ENCODE data around the gene FKBP1A.
A peak's percentile ranks its signal among the peaks of the same experiment; 100 is the strongest.

FKBP1A gene

DNA sequence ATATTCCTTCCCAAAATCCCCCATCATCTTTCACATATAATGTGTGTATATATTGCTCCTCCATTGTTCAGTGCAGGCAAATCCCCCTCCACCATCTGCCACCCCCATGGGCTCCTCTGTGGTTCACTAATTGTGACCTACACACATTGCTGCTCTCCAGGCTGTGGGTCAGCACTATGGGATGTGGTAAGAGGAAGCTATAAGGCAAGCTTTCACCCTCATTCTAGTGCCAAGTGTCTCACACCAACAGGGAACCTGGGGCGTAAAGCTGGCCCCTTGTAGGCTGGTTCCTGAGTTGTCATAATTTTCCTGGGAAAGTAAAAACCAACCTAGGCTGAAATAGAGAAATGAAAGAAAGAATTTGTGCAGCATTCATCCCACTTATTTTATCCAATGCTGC lies 16.8 kb downstream of the FKBP1A start:
- peaks cover 40% of the 10 kb centered on the region for H3K36me3 Mint-ChIP-seq (ENCODE audit: insufficient read depth)

DNA sequence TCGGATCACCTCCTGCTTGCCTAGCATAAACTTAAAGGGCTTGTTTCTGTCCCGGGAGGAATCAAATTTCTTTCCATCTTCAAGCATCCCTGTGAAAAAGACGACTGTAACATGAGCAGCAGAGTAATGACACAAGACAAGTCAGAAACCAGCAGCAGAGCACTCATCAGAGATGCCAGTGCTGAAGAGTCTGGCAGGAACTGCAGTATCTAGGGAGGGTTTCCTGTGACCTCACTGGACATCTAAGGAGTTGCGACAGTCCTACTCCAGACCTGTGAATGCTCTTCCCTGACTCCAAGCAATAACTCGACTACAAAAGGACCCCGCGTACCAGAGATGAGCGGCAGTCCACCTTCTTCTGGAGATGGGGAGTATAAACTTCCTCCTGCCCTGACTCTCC lies 17.3 kb downstream of the FKBP1A start:
- no peak overlapping the region for H3K4me3 Mint-ChIP-seq
- H3K27ac Mint-ChIP-seq, result peak overlapping the region in 1 of 2 donors; percentile 12
- DNase-seq (no peak), ATAC-seq (replicated peaks) (no peak)
- peaks cover 43% of the 10 kb centered on the region for H3K36me3 Mint-ChIP-seq (ENCODE audit: insufficient read depth)
- no peaks in the 10 kb centered on the region for H3K9me3 Mint-ChIP-seq
- peaks cover 43 to 55% of the 10 kb centered on the region in 2 donors for H3K4me1 Mint-ChIP-seq (ENCODE audit: low read depth in 2 of 2)
- H3K27me3 Mint-ChIP-seq, result no peaks in the 10 kb centered on the region

More for the DNA sequence above, 16.8 kb downstream of the FKBP1A start:
- H3K27me3 Mint-ChIP-seq, result no peaks in the 10 kb centered on the region
- peak overlapping the region in 1 of 2 donors; percentile 12 for H3K27ac Mint-ChIP-seq
- H3K9me3 Mint-ChIP-seq, result no peaks in the 10 kb centered on the region
- peaks cover 44 to 60% of the 10 kb centered on the region in 2 donors for H3K4me1 Mint-ChIP-seq (ENCODE audit: low read depth in 2 of 2)
- DNase-seq, result no peak
- H3K4me3 Mint-ChIP-seq, result no peak overlapping the region
- ATAC-seq (replicated peaks), result no peak

DNA sequence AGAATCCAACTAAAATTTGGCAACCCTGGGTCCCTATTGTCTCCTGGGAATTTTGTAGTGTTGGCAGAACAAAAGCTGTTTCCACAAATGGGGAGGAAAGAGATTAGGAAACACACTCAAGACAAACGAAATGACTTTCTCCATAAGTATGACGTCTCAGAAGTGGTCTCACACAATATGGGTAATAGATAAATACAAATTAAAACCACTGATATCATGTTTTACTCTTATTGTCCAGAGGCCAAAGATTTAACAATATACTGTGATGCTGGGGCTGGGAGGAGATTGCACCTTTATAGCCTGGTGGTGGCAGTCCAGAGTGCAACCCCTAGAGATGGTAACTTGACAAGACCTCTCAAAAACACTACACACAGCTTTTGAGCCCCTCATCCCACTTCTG lies 18.6 kb downstream of the FKBP1A start:
- Mint-ChIP-seq H3K9me3 (no peaks in the 10 kb centered on the region), H3K27ac (no peak overlapping the region)

DNA sequence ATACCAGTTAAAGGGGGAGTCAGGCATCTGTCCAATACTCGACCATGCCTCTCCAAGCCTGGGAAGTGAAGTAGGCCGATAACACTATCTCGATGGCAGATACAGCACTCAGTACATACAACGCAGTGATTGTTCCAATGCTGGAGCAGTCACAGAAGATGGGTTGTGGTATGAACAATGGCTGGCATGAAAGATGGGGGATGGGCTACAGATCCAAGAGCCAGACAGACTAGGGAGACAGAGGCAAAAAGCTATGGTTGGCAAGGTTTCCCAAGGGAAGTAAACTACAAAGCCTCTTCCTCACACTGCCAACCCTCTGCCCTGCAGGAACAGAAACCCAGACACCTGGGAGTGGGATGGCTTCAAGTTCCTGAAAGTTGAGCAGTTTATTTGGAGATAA lies 19.2 kb downstream of the FKBP1A start:
- Mint-ChIP-seq H3K4me1 (ENCODE audit: low read depth in 2 of 2) (peaks cover 30 to 36% of the 10 kb centered on the region in 2 donors), H3K27me3 (no peaks in the 10 kb centered on the region), H3K9me3 (no peaks in the 10 kb centered on the region), H3K36me3 (ENCODE audit: insufficient read depth) (peaks cover 43% of the 10 kb centered on the region), H3K4me3 (no peak overlapping the region), H3K27ac (peak overlapping the region in 1 of 2 donors; percentile 62)
- DNase-seq (no peak), ATAC-seq (replicated peaks) (no peak)

More for the DNA sequence above, 18.6 kb downstream of the FKBP1A start:
- ATAC-seq (replicated peaks) (no peak), DNase-seq (no peak)
- H3K36me3 Mint-ChIP-seq (ENCODE audit: insufficient read depth), result peaks cover 40% of the 10 kb centered on the region
- peaks cover 30 to 43% of the 10 kb centered on the region in 2 donors for H3K4me1 Mint-ChIP-seq (ENCODE audit: low read depth in 2 of 2)
- no peak overlapping the region for H3K4me3 Mint-ChIP-seq
- no peaks in the 10 kb centered on the region for H3K27me3 Mint-ChIP-seq

DNA sequence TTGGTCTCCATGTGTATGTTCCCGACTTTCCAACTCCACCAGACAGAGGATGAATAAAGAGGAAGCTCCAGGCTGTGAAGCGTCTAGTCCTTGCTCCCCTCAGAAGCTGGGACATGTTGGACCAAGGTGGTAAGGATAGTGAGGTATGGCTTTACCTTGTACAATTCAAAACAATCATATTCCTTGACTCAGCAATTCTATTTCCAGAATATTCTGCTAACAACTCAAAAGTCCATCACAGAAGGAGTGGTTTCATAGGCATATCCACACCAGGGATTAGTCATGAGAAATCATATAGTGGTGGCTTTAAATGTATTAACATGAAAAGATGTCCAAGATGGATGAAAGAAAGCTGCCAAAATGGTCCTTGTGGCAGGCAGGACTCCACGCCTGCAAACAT lies 19.8 kb downstream of the FKBP1A start:
- Mint-ChIP-seq H3K27ac (no peak overlapping the region), H3K4me3 (no peak overlapping the region), H3K4me1 (ENCODE audit: low read depth in 2 of 2) (peaks cover 30 to 31% of the 10 kb centered on the region in 2 donors), H3K27me3 (no peaks in the 10 kb centered on the region), H3K36me3 (ENCODE audit: insufficient read depth) (peaks cover 49% of the 10 kb centered on the region), H3K9me3 (no peaks in the 10 kb centered on the region)
- ATAC-seq (replicated peaks) (no peak), DNase-seq (no peak)

DNA sequence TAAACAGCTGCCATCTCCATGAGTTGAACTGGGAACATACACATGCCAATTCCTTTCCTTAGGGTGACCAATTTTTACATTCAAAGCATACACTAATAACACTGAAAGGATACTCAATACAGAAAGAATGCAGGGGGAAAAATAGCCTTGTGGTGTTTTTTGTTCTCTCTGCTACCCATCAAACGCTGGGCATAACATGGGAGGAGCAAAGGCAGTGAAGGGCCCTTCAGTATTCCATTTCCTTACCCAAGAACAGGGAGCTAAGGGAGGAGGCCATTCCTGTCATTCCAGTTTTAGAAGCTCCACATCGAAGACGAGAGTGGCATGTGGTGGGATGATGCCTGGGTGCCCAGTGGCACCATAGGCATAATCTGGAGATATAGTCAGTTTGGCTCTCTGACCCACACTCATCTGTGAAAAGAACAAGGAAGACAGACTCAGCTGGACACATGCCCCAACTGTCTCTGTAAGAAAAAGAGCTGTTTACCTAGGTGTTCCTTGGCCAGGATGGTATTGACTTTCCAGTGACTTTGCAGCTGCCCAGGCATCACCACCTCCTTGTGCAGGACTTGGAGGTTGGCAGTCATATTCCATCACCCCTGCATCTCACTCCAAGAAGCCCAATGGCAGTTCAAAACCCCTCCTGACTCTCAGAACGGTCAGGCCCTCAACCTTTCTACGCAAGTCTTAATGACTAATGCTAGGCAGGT lies 20.9 kb downstream of the FKBP1A start:
- H3K4me3 Mint-ChIP-seq, result no peak overlapping the region
- H3K27ac Mint-ChIP-seq, result peak overlapping the region; percentile 41 to 62
- no peaks in the 10 kb centered on the region for H3K27me3 Mint-ChIP-seq
- DNase-seq (no peak), ATAC-seq (replicated peaks) (no peak)
- peaks cover 20 to 23% of the 10 kb centered on the region in 2 donors for H3K4me1 Mint-ChIP-seq (ENCODE audit: low read depth in 2 of 2)
- no peaks in the 10 kb centered on the region for H3K9me3 Mint-ChIP-seq
- peaks cover 53% of the 10 kb centered on the region for H3K36me3 Mint-ChIP-seq (ENCODE audit: insufficient read depth)

DNA sequence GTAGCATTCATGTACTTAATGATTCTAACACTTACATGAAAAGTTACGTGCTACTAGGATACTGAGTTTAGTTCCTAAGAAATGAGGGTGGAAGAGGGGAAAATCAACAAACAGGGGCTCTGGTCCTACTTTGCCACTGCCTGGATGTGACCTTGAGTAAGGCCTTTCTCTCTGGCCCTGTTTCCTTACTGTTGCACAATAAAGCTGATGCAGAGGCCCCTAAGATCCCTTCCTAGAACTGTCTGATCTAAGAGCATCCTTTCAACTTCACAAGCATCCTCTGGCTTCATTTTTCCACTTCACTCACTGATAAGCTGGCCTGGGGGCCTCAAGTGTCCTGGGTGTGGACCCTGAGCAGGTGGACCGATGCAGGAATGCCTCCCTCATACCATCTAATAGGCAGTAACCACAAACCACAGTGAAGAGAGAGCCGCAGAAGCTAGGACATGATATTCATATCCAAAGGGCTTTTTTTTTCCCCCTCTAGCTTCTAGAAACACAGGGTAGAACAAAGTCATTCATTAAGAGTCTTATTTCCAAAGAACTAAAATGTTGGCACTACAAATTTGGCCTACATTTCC lies 21.6 kb downstream of the FKBP1A start:
- Mint-ChIP-seq H3K4me3 (no peak overlapping the region), H3K27me3 (no peaks in the 10 kb centered on the region), H3K9me3 (no peaks in the 10 kb centered on the region), H3K36me3 (ENCODE audit: insufficient read depth) (peaks cover 51% of the 10 kb centered on the region), H3K4me1 (ENCODE audit: low read depth in 2 of 2) (peaks cover 13 to 21% of the 10 kb centered on the region in 2 donors), H3K27ac (peak overlapping the region; percentile 41 to 62)
- DNase-seq (no peak), ATAC-seq (replicated peaks) (no peak)

DNA sequence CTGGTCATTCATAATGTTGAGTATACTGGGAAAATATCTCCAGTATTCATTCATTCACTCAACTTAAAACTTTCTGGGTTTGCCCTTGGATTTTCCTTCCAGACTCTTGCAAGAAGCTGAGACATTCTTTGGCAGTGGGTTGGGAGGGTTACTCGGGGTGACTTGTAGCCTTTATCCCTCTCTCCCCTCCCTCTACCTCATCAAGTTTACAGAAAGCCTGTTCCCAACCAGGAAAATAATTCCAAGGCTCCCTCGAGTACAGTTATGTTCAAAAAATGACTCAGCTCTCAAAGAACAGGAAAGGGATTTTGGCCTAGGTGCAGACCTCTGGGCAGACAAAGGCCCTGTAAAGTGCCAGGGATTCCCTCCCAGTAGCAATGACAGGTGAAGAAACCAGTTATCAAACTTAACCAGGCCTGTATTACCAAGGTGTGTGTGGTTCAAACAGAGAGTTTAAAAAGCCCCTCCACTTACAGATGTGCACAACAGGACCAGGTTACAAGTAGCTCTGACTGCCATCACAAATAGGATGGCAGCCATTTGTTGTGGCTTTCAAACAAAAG lies 22.2 kb downstream of the FKBP1A start:
- peak overlapping the region in 1 of 2 donors; percentile 62 for H3K27ac Mint-ChIP-seq
- no peak overlapping the region for H3K4me3 Mint-ChIP-seq
- DNase-seq, result no peak
- peaks cover 47% of the 10 kb centered on the region for H3K36me3 Mint-ChIP-seq (ENCODE audit: insufficient read depth)
- H3K4me1 Mint-ChIP-seq (ENCODE audit: low read depth in 2 of 2), result peaks cover 7 to 17% of the 10 kb centered on the region in 2 donors
- ATAC-seq (replicated peaks), result no peak
- H3K9me3 Mint-ChIP-seq, result no peaks in the 10 kb centered on the region
- no peaks in the 10 kb centered on the region for H3K27me3 Mint-ChIP-seq

DNA sequence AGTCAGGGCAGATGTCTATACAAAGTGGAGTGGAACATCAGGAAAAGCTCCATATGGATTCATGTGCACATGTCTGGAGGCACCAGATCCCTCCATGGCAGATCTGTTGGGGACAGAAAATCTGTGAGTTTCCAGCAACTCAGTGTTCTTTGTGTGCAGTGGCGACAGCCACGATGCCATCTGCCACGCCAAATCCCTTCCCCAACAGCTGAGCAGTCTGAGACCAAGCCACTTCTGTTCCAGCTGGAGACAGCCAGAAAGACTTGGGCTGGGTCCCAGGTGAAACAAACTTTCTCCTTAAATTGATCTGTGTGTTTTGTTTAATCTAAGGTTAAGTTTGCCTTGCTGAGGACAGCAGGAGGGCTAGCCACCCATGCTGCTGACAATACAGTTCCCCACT lies 22.9 kb downstream of the FKBP1A start:
- Mint-ChIP-seq H3K36me3 (ENCODE audit: insufficient read depth) (peaks cover 42% of the 10 kb centered on the region), H3K27me3 (no peaks in the 10 kb centered on the region), H3K4me1 (ENCODE audit: low read depth in 2 of 2) (peaks cover 14 to 21% of the 10 kb centered on the region in 2 donors), H3K9me3 (no peaks in the 10 kb centered on the region), H3K27ac (peak overlapping the region in 1 of 2 donors; percentile 78), H3K4me3 (no peak overlapping the region)
- DNase-seq (no peak), ATAC-seq (replicated peaks) (no peak)

DNA sequence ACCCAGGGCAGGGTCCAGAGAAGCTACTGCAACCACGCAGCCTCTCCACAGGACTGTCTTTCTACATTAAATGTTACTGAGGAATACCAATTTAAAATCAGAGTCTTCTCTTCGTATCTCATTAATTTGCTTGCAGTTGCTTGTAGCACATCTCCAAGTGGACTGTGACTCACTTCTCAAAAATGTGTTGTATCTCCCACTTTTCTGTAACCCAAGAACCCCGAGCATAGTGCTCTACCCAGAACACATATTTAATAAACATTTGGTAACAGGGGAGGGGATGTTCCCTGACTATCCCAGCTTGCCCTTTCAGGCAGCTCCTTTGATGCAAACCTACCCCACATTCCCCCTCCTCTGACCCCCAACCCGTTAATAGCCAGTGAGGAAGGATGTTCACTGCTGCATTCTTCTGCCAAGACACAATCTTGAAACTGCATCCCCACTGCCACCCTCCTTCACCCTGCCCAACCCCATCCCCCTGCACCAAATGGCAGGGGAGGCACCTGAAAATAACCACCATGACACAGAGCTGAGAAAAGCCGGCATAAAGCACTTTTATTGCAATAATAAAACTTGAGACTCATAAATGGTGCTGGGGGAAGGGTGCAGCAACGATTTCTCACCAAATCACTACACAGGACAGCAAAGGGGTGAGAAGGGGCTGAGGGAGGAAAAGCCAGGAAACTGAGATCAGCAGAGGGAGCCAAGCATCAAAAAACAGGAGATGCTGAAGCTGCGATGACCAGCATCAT lies 24.2 kb downstream of the FKBP1A start:
- no peak overlapping the region for H3K4me3 Mint-ChIP-seq
- peaks cover 31% of the 10 kb centered on the region for H3K36me3 Mint-ChIP-seq (ENCODE audit: insufficient read depth)
- no peaks in the 10 kb centered on the region for H3K9me3 Mint-ChIP-seq
- DNase-seq (no peak), ATAC-seq (replicated peaks) (no peak)
- no peaks in the 10 kb centered on the region for H3K27me3 Mint-ChIP-seq
- H3K27ac Mint-ChIP-seq, result peak overlapping the region; percentile 15 to 41
- peaks cover 22 to 28% of the 10 kb centered on the region in 2 donors for H3K4me1 Mint-ChIP-seq (ENCODE audit: low read depth in 2 of 2)

DNA sequence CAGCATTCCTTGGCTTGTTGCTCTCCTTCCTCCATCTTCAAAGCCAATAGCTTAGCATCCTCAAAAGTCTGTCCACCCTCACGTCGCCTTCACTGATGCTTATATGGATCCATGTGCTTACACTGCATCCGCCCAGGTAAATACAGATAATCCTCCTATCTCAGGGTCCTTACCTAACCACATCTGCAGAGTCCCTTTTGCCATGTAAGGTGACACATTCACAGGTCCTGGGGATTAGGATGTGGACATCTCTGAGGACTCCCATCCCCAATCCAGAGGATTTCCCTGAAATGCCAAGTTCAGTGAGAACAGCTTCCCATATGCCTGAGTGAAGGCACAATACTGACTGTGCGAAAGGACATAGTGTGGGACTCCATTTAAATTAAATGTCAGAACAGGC lies 25.4 kb downstream of the FKBP1A start:
- ATAC-seq (replicated peaks), result no peak
- H3K9me3 Mint-ChIP-seq, result no peaks in the 10 kb centered on the region
- H3K27ac Mint-ChIP-seq, result peak overlapping the region in 1 of 2 donors; percentile 41
- H3K4me3 Mint-ChIP-seq, result no peak overlapping the region
- peaks cover 27 to 33% of the 10 kb centered on the region in 2 donors for H3K4me1 Mint-ChIP-seq (ENCODE audit: low read depth in 2 of 2)
- no peak for DNase-seq
- peaks cover 28% of the 10 kb centered on the region for H3K36me3 Mint-ChIP-seq (ENCODE audit: insufficient read depth)
- no peaks in the 10 kb centered on the region for H3K27me3 Mint-ChIP-seq

DNA sequence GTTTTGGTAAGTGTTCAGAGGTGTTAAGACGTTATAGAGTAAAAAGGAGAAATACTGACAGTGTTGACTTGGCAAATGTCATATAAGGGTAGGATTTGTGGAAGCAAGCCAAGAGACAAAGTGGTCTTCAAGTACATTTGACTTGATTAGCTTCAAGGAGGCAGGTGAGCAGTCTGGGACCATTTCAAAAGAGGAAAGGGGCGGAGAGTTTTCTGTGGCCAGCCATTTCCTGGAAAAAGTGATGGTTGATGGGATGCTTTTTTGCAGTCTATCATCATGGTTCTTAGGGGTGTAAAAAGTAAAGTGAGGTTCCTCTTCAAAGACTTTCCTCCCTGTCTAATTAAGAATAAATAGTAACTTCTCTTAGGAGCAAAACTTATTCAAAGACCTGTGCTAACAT lies 28.7 kb downstream of the FKBP1A start:
- Mint-ChIP-seq H3K27me3 (no peaks in the 10 kb centered on the region), H3K27ac (peak overlapping the region in 1 of 2 donors; percentile 89), H3K36me3 (ENCODE audit: insufficient read depth) (peaks cover 14% of the 10 kb centered on the region), H3K9me3 (no peaks in the 10 kb centered on the region), H3K4me3 (peak overlapping the region in 1 of 2 donors; percentile 50), H3K4me1 (ENCODE audit: low read depth in 2 of 2) (peaks cover 28 to 32% of the 10 kb centered on the region in 2 donors)
- no peak for ATAC-seq (replicated peaks)
- no peak for DNase-seq

DNA sequence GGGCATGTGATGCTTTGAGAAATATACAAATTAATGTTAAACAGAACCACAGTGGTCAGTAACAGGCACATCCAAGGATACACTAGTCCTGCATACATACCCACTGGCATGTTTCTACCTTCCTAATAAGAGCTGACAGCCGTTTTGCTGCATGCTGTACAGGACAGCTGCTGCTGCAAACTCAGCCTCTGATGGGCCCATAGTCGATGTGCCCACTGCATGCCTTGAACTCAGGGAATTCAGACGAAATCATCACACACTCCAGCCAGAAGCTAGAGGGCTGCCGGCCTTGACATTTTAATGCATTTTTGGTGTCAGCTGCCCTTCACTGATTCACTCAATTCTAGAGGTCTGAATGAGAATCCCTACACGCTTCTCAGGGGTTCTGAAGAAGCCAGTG lies 29.3 kb downstream of the FKBP1A start:
- H3K9me3 Mint-ChIP-seq, result no peaks in the 10 kb centered on the region
- DNase-seq (no peak), ATAC-seq (replicated peaks) (no peak)
- H3K4me1 Mint-ChIP-seq (ENCODE audit: low read depth in 2 of 2), result peaks cover 27 to 34% of the 10 kb centered on the region in 2 donors
- no peak overlapping the region for H3K4me3 Mint-ChIP-seq
- H3K27me3 Mint-ChIP-seq, result no peaks in the 10 kb centered on the region
- peak overlapping the region; percentile 61 to 89 for H3K27ac Mint-ChIP-seq
- H3K36me3 Mint-ChIP-seq (ENCODE audit: insufficient read depth), result peaks cover 11% of the 10 kb centered on the region

All from effector memory CD8-positive, alpha-beta T cell (primary cell).